Osteoblast (primary cell): ENCODE results near the gene CEBPG. TPM values are rescaled to one million over a fixed set of nuclear protein-coding genes. Genes with fewer than 3 reads are reported as not detected.
A peak's percentile ranks its signal among the peaks of the same experiment; 100 is the strongest.

ENCODE experiments used
- DNase-seq: peaks from one replicate; pipeline ENCODE4 v3.0.0; 2011; ENCODE audit warnings: low spot score, mixed read lengths; ENCODE audit not compliant: insufficient read length; ENCODE audit errors: missing footprints
- H2AFZ ChIP-seq: 2 replicates; pipeline ENCODE4 v1.6.0; 2011; ENCODE audit warnings: mild to moderate bottlenecking, low read length
- H3K27ac ChIP-seq: 2 replicates; pipeline ENCODE4 v1.5.1; 2011; ENCODE audit warnings: mild to moderate bottlenecking, low read depth, low read length, moderate library complexity
- H3K27me3 ChIP-seq: 2 replicates; pipeline ENCODE4 v1.6.0; 2012; ENCODE audit warnings: mild to moderate bottlenecking, control low read depth, inconsistent platforms, low read length, moderate library complexity; ENCODE audit not compliant: insufficient read depth
- H3K36me3 ChIP-seq: 2 replicates; pipeline ENCODE4 v1.5.1; 2011; ENCODE audit warnings: mild to moderate bottlenecking, low read length, control low read depth, moderate library complexity; ENCODE audit not compliant: insufficient read depth
- H3K4me1 ChIP-seq: 2 replicates; pipeline ENCODE4 v1.5.1; 2011; ENCODE audit warnings: mild to moderate bottlenecking, low read length, control low read depth, moderate library complexity; ENCODE audit not compliant: insufficient read depth
- H3K4me2 ChIP-seq: 2 replicates; pipeline ENCODE4 v1.6.0; 2011; ENCODE audit warnings: mild to moderate bottlenecking, low read length; ENCODE audit not compliant: insufficient read depth
- H3K4me3 ChIP-seq: fragments of 200-600 bp; sonication (generic); 3 replicates; pipeline ENCODE4 v1.5.1; 2012; ENCODE audit warnings: mild to moderate bottlenecking, low read length, inconsistent platforms; ENCODE audit not compliant: insufficient read depth
- H3K79me2 ChIP-seq: 2 replicates; pipeline ENCODE4 v1.6.0; 2012; ENCODE audit warnings: mild to moderate bottlenecking, low read length, control low read depth, inconsistent platforms; ENCODE audit not compliant: insufficient read depth
- H3K9me3 ChIP-seq: 2 replicates; pipeline ENCODE4 v1.5.1; 2011; ENCODE audit warnings: low read depth, low read length, control low read depth
- H4K20me1 ChIP-seq: 2 replicates; pipeline ENCODE4 v1.6.0; 2012; ENCODE audit warnings: mild to moderate bottlenecking, low read length, control low read depth; ENCODE audit not compliant: insufficient read depth
- total RNA-seq: library from RNA; depleted of rRNA; stranded (reverse); fragments of >200 nt; gene quantifications from 2 replicates; pipeline ENCODE4 v1.2.3, GENCODE V29; 2012
- TF ChIP-seq, protein P1 (sequence below): IDR thresholded peaks from 2 replicates; pipeline ENCODE4 v1.5.1; 2011; ENCODE audit warnings: mild to moderate bottlenecking, low read depth, low read length, moderate library complexity; ENCODE audit errors: extremely low read depth

CEBPG gene
- total RNA-seq, 1 donor: 35.5 TPM

- Histone ChIP-seq H3K27ac (no peak overlapping the region), H3K4me1 (peaks cover 7% of the 10 kb centered on the region), H3K4me2 (peak overlapping the region; percentile 23), H3K27me3 (peaks cover 23% of the 10 kb centered on the region), H3K9me3 (no peaks in the 10 kb centered on the region), H3K79me2 (no peaks in the 10 kb centered on the region), H2AFZ (no peak overlapping the region), H4K20me1 (no peaks in the 10 kb centered on the region), H3K4me3 (no peak overlapping the region), H3K36me3 (no peaks in the 10 kb centered on the region)
- peak; percentile 88 for DNase-seq
- TF ChIP-seq, protein P1, sequence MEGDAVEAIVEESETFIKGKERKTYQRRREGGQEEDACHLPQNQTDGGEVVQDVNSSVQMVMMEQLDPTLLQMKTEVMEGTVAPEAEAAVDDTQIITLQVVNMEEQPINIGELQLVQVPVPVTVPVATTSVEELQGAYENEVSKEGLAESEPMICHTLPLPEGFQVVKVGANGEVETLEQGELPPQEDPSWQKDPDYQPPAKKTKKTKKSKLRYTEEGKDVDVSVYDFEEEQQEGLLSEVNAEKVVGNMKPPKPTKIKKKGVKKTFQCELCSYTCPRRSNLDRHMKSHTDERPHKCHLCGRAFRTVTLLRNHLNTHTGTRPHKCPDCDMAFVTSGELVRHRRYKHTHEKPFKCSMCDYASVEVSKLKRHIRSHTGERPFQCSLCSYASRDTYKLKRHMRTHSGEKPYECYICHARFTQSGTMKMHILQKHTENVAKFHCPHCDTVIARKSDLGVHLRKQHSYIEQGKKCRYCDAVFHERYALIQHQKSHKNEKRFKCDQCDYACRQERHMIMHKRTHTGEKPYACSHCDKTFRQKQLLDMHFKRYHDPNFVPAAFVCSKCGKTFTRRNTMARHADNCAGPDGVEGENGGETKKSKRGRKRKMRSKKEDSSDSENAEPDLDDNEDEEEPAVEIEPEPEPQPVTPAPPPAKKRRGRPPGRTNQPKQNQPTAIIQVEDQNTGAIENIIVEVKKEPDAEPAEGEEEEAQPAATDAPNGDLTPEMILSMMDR: no peak
Observed at GRCh38 chr19:33350538-33351309, 22.8 kb upstream of the CEBPG start.

- Histone ChIP-seq H3K27ac (no peak overlapping the region), H3K27me3 (no peaks in the 10 kb centered on the region), H3K4me1 (peaks cover 4% of the 10 kb centered on the region), H4K20me1 (no peaks in the 10 kb centered on the region), H3K4me2 (no peak overlapping the region), H2AFZ (no peak overlapping the region), H3K9me3 (no peaks in the 10 kb centered on the region), H3K4me3 (no peak overlapping the region), H3K79me2 (no peaks in the 10 kb centered on the region), H3K36me3 (no peaks in the 10 kb centered on the region)
- TF ChIP-seq, protein P1: no peak
- DNase-seq: no peak
Observed at GRCh38 chr19:33355535-33355934, 18.0 kb upstream of the CEBPG start.

DNA sequence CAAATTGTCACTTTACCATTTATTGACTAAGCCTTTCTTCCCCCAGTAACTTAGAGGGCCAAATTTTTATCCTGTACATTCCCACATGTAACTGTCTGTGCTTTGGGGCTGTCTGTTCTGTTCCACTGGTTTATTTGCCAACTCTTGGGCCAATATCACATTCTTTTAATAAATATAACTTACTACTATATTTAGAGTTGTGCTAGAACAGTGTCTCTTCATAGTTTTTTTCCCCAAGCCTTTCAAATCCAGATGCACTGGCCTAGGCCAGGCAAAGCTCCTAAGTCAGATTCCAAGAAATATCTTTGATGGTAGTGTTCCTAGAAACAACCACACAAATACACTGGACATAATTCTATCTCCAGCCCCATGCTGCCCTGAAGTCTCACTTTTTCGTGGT is 16.0 kb upstream of the CEBPG start:
- Histone ChIP-seq H3K4me2 (no peak overlapping the region), H3K27me3 (peaks cover 11% of the 10 kb centered on the region), H2AFZ (no peak overlapping the region), H3K4me1 (no peaks in the 10 kb centered on the region), H4K20me1 (no peaks in the 10 kb centered on the region), H3K79me2 (no peaks in the 10 kb centered on the region), H3K4me3 (no peak overlapping the region), H3K9me3 (no peaks in the 10 kb centered on the region), H3K27ac (no peak overlapping the region), H3K36me3 (no peaks in the 10 kb centered on the region)
- TF ChIP-seq, protein P1: no peak
- no peak for DNase-seq

DNA sequence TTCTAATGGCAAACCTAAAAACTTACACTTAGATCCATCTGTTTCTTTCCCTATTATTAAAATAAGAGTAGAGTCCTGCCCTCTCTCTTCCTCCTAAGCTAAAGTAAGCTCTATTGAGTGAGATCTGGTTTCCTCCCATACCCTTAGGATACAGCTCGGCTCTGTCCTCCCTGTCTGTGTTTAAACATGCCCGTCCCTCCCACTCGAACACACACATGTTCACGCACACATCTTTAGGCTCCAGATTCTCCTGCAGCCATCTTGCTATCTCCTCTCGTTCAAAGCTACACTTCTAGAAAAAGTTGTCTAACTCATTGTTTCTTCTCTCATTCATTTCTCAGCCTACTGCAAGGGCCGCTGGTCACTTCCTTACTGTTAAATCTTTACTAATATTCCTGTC is 15.1 kb upstream of the CEBPG start:
- Histone ChIP-seq H3K9me3 (no peaks in the 10 kb centered on the region), H3K36me3 (no peaks in the 10 kb centered on the region), H2AFZ (no peak overlapping the region), H3K4me2 (no peak overlapping the region), H3K4me3 (no peak overlapping the region), H3K4me1 (no peaks in the 10 kb centered on the region), H4K20me1 (no peaks in the 10 kb centered on the region), H3K27ac (no peak overlapping the region), H3K79me2 (no peaks in the 10 kb centered on the region), H3K27me3 (peaks cover 12% of the 10 kb centered on the region)
- TF ChIP-seq, protein P1: no peak
- peak; percentile 53 for DNase-seq
